Fibroblast of villous mesenchyme (primary cell): ENCODE data around the gene HBB. TPM values are rescaled to one million over a fixed set of nuclear protein-coding genes. Genes with fewer than 3 reads are reported as not detected.

Experiments used
- DNase-seq: peaks from one replicate; pipeline ENCODE4 v3.0.0-alpha.2; 2010; ENCODE audit warnings: low read depth
- H3K4me3 ChIP-seq: 2 replicates; pipeline ENCODE4 v1.5.1; 2011; ENCODE audit warnings: low read depth, mild to moderate bottlenecking, low read length
- total RNA-seq: library from RNA; depleted of rRNA; stranded (reverse); fragments of >200 nt; gene quantifications from 2 replicates; pipeline ENCODE4 v1.2.3, GENCODE V29; 2012
- TF ChIP-seq, protein P1 (sequence below): IDR thresholded peaks from 2 replicates; pipeline ENCODE4 v1.5.1; 2012; ENCODE audit warnings: low read depth, mild to moderate bottlenecking, low read length; ENCODE audit not compliant: insufficient read depth

Gene HBB
- total RNA-seq, 1 donor = not detected

DNA sequence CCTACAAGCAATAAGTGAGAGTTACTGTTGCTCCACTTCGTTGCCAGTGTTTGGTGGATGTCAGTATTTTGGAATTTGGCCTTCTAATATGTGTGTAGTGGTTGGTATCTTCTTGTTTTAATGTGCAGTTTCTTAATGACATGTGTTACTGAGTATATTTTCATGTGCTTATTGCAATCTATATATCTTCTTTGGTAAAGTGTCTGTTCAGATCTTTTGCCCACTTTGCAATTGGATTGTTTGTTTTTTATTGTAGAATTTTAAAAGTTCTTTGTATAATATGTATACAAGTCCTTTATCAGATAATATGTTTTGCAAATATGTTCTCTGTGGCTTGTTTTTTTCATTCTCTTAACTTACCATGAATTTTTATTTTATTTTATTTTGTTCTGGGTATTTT is 34.1 kb downstream of the HBB start:
- TF ChIP-seq, protein P1, sequence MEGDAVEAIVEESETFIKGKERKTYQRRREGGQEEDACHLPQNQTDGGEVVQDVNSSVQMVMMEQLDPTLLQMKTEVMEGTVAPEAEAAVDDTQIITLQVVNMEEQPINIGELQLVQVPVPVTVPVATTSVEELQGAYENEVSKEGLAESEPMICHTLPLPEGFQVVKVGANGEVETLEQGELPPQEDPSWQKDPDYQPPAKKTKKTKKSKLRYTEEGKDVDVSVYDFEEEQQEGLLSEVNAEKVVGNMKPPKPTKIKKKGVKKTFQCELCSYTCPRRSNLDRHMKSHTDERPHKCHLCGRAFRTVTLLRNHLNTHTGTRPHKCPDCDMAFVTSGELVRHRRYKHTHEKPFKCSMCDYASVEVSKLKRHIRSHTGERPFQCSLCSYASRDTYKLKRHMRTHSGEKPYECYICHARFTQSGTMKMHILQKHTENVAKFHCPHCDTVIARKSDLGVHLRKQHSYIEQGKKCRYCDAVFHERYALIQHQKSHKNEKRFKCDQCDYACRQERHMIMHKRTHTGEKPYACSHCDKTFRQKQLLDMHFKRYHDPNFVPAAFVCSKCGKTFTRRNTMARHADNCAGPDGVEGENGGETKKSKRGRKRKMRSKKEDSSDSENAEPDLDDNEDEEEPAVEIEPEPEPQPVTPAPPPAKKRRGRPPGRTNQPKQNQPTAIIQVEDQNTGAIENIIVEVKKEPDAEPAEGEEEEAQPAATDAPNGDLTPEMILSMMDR = no peak
- DNase-seq = no peak
- no peak overlapping the region for H3K4me3 ChIP-seq

- H3K4me3 ChIP-seq = no peak overlapping the region
- no peak for DNase-seq
- TF ChIP-seq, protein P1 = no peak
Measured at GRCh38 chr11:5188201-5188600, 38.7 kb downstream of the HBB start.

- TF ChIP-seq, protein P1 = no peak
- H3K4me3 ChIP-seq = no peak overlapping the region
- no peak for DNase-seq
Measured at GRCh38 chr11:5178046-5178837, 48.6 kb downstream of the HBB start.

Other genes with a start within 250 kb of the HBB start
- not detected in 2 replicates for gene OR51L1, start 232.2 kb downstream of the HBB start, total RNA-seq
- not detected in 2 replicates for gene OR52J3, start 180.5 kb downstream of the HBB start, total RNA-seq
- gene OR52E2, start 167.4 kb downstream of the HBB start, total RNA-seq = not detected in 2 replicates
- gene OR52E1, start 157.5 kb downstream of the HBB start, total RNA-seq = not detected in 2 replicates
- gene OR52A5, start 88.7 kb downstream of the HBB start, total RNA-seq = not detected in 2 replicates
- not detected in 2 replicates for gene OR52A1, start 72.3 kb downstream of the HBB start, total RNA-seq
- gene OR51V1, start 26.4 kb downstream of the HBB start, total RNA-seq = not detected in 2 replicates
- gene HBD, start 7.4 kb upstream of the HBB start, total RNA-seq = 0.32 and 0.43 TPM in 2 replicates
- not detected in 2 replicates for gene HBG1, start 22.8 kb upstream of the HBB start, total RNA-seq
- not detected in 2 replicates for gene HBG2, start 27.7 kb upstream of the HBB start, total RNA-seq
- gene HBE1, start 42.9 kb upstream of the HBB start, total RNA-seq = 0.97 and 1.7 TPM in 2 replicates
- gene OR51B4, start 74.9 kb upstream of the HBB start, total RNA-seq = 0.43 TPM in 1 of 2 replicates, not detected in the other
- not detected in 2 replicates for gene OR51B2, start 97.2 kb upstream of the HBB start, total RNA-seq
- gene OR51B5, start 116.5 kb upstream of the HBB start, total RNA-seq = 0.32 and 0.43 TPM in 2 replicates
- gene OR51B6, start 124.4 kb upstream of the HBB start, total RNA-seq = not detected in 2 replicates
- gene OR51M1, start 156.7 kb upstream of the HBB start, total RNA-seq = under 0.01 TPM in 1 of 2 replicates, not detected in the other
- not detected in 2 replicates for gene OR51Q1, start 195.0 kb upstream of the HBB start, total RNA-seq
- under 0.01 TPM in 1 of 2 replicates, not detected in the other for gene OR51I1, start 214.4 kb upstream of the HBB start, total RNA-seq
- not detected in 2 replicates for gene OR51I2, start 222.3 kb upstream of the HBB start, total RNA-seq